HepG2 (cell line): ENCODE measurements around the gene STYK1.

Source experiments
- ATF1 ChIP-seq: IDR thresholded peaks from 2 replicates; pipeline ENCODE4 v1.6.1; 2016; ENCODE audit warnings: mild to moderate bottlenecking, control low read depth
- ATM ChIP-seq: fragments of 450-650 bp; IDR thresholded peaks from 2 replicates; pipeline ENCODE4 v1.7.1; 2017; ENCODE audit warnings: mild to moderate bottlenecking, borderline replicate concordance
- CTCF ChIP-seq: sonication (generic); formaldehyde crosslinking; IDR thresholded peaks from 2 replicates; pipeline ENCODE4 v1.5.0; 2020; ENCODE audit warnings: mild to moderate bottlenecking, missing genetic modification reagents, moderate library complexity
- STAT5B ChIP-seq: sonication (generic); formaldehyde crosslinking; IDR thresholded peaks from 2 replicates; pipeline ENCODE4 v1.4.0; 2020; ENCODE audit warnings: missing genetic modification reagents
- TCF7L2 ChIP-seq: IDR thresholded peaks from 2 replicates; pipeline ENCODE4 v1.6.1; 2011; ENCODE audit warnings: mild to moderate bottlenecking, low read depth, low read length, moderate library complexity
- ZNF24 ChIP-seq: fragments of 450-650 bp; IDR thresholded peaks from 2 replicates; pipeline ENCODE4 v1.6.1; 2017; ENCODE audit warnings: antibody characterized with exemption, mild to moderate bottlenecking
- ZNF564 ChIP-seq: sonication (generic); formaldehyde crosslinking; IDR thresholded peaks from 2 replicates; pipeline ENCODE4 v1.8.1; 2023; ENCODE audit warnings: mild to moderate bottlenecking, missing genetic modification reagents

- no peak for TF ChIP-seq ATM
- no peak for TF ChIP-seq STAT5B (CRISPR knock-in tag)
- no peak for TF ChIP-seq ZNF24
- TF ChIP-seq ATF1 (CRISPR knock-in tag): no peak
- TF ChIP-seq CTCF: no peak
- TF ChIP-seq TCF7L2: no peak
- no peak for TF ChIP-seq ZNF564 (CRISPR knock-in tag)
These were observed 50.7 kb downstream of the STYK1 start for GRCh38 chr12:10623131-10623530.
